ENCODE measurements around the gene GMPPA.
A peak's percentile ranks its signal among the peaks of the same experiment; 100 is the strongest.

GMPPA gene

GRCh38 chr2:219522111-219523030, 23.7 kb downstream of the GMPPA start:
- DNase-seq (ENCODE audit: low spot score): no peak

GRCh38 chr2:219523031-219523671, 24.5 kb downstream of the GMPPA start:
- DNase-seq (ENCODE audit: low spot score): no peak

- DNase-seq (ENCODE audit: low spot score): no peak
Measured at GRCh38 chr2:219524817-219525216, 26.1 kb downstream of the GMPPA start.

- no peak for DNase-seq (ENCODE audit: low spot score)
Measured at GRCh38 chr2:219525533-219526232, 27.0 kb downstream of the GMPPA start.

- no peak for DNase-seq (ENCODE audit: low spot score)
Measured at GRCh38 chr2:219526320-219527075, 27.8 kb downstream of the GMPPA start.

GRCh38 chr2:219527076-219527394, 28.3 kb downstream of the GMPPA start:
- no peak for DNase-seq (ENCODE audit: low spot score)

GRCh38 chr2:219527472-219527871, 28.8 kb downstream of the GMPPA start:
- DNase-seq (ENCODE audit: low spot score): no peak

GRCh38 chr2:219530048-219530963, 31.6 kb downstream of the GMPPA start:
- peak; percentile 80 for DNase-seq (ENCODE audit: low spot score)

GRCh38 chr2:219531639-219532377, 33.1 kb downstream of the GMPPA start:
- DNase-seq (ENCODE audit: low spot score): no peak

- DNase-seq (ENCODE audit: low spot score): no peak
Measured at GRCh38 chr2:219532378-219532649, 33.6 kb downstream of the GMPPA start.

GRCh38 chr2:219533930-219534661, 35.4 kb downstream of the GMPPA start:
- DNase-seq (ENCODE audit: low spot score): no peak

GRCh38 chr2:219536425-219536824, 37.7 kb downstream of the GMPPA start:
- DNase-seq (ENCODE audit: low spot score): no peak

- no peak for DNase-seq (ENCODE audit: low spot score)
Measured at GRCh38 chr2:219536967-219537366, 38.3 kb downstream of the GMPPA start.

- DNase-seq (ENCODE audit: low spot score): no peak
Measured at GRCh38 chr2:219537657-219538488, 39.2 kb downstream of the GMPPA start.

GRCh38 chr2:219538504-219538951, 39.8 kb downstream of the GMPPA start:
- no peak for DNase-seq (ENCODE audit: low spot score)

- DNase-seq (ENCODE audit: low spot score): no peak
Measured at GRCh38 chr2:219538956-219539788, 40.5 kb downstream of the GMPPA start.

- DNase-seq (ENCODE audit: low spot score): no peak
Measured at GRCh38 chr2:219539926-219540678, 41.4 kb downstream of the GMPPA start.
